ENCODE results near the gene NOTCH3. TPM values are rescaled to one million over a fixed set of nuclear protein-coding genes. Genes with fewer than 3 reads are reported as not detected.

Gene NOTCH3
- total RNA-seq, 4 donors from 2014 or later = 19.9 to 78.7 (median 49.1) TPM

DNA sequence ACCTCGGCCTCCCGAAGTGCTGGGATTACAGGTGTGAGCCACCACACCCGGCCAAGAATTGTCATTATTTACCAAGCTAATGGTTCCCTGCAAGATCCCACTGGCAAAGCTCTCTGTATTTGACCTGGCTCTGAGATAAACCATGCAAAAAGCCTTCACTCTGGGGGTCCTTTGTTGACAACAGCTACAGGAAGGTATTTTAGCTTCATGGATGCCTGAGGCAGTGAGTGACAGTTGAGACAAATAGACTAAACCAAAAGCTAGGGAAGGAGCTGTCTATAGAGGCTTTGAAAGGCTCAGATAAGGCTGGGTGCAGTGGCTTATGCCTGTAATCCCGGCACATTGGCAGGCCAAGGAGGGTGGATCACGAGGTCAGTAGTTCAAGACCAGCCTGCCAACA is 45.5 kb downstream of the NOTCH3 start:
- Histone ChIP-seq H3K4me1 (no peaks in the 10 kb centered on the region), H3K4me3 (no peak overlapping the region), H3K27me3 (peaks cover 0 to 10% (median 0%) of the 10 kb centered on the region in 4 donors), H3K36me3 (no peaks in the 10 kb centered on the region), H3K9me3 (peaks cover 0 to 13% (median 9%) of the 10 kb centered on the region in 4 donors), H3K27ac (replicated peaks in 1 of 4) (no peak overlapping the region)
- WGBS = 94% methylated on average over 5 of the region's 5 CpGs
- no peak for DNase-seq (ENCODE audit: extremely low spot score)
- TF ChIP-seq POLR2AphosphoS5 (IDR thresholded peaks at IDR 0.05) = no peak
- TF ChIP-seq, protein P1, sequence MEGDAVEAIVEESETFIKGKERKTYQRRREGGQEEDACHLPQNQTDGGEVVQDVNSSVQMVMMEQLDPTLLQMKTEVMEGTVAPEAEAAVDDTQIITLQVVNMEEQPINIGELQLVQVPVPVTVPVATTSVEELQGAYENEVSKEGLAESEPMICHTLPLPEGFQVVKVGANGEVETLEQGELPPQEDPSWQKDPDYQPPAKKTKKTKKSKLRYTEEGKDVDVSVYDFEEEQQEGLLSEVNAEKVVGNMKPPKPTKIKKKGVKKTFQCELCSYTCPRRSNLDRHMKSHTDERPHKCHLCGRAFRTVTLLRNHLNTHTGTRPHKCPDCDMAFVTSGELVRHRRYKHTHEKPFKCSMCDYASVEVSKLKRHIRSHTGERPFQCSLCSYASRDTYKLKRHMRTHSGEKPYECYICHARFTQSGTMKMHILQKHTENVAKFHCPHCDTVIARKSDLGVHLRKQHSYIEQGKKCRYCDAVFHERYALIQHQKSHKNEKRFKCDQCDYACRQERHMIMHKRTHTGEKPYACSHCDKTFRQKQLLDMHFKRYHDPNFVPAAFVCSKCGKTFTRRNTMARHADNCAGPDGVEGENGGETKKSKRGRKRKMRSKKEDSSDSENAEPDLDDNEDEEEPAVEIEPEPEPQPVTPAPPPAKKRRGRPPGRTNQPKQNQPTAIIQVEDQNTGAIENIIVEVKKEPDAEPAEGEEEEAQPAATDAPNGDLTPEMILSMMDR (IDR thresholded peaks at IDR 0.05) = no peak
- TF ChIP-seq EP300 (IDR thresholded peaks at IDR 0.05) = no peak
- TF ChIP-seq POLR2A (IDR thresholded peaks at IDR 0.05; ENCODE audit: low read depth) = no peak
- intact Hi-C loops (cut with DNase I) = no loop called here

DNA sequence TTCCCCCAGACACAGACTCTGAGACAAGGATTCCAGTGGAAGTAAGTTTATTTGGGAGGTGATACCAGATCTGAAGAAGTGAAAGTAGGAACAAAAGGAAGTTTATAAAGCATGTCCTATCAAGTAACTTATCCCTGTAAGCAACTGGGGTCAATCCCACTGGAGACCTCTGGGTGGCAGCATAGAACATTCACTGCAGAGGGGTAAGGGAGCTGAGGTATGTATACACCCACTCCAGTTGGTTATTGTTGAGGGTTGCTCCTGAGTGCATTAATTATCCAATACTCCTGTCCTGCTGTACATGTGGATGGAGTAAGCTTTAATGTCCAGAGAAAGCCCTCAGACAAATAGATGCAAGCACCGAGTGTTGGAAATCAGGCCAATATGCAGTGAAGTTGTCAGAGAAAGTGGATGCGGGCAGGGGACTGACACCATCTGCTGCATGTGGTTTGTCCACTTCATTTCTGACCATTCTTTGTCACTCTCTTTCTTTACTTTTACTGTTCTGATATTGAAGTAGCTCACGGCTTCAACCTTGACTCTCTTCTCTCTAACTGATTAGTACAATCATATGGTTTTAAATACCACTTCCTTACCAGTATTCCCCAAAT is 46.7 kb downstream of the NOTCH3 start:
- DNase-seq (ENCODE audit: extremely low spot score) = no peak
- intact Hi-C loops (cut with DNase I) = no loop called here
- 97% methylated on average over 3 of the region's 3 CpGs for WGBS

DNA sequence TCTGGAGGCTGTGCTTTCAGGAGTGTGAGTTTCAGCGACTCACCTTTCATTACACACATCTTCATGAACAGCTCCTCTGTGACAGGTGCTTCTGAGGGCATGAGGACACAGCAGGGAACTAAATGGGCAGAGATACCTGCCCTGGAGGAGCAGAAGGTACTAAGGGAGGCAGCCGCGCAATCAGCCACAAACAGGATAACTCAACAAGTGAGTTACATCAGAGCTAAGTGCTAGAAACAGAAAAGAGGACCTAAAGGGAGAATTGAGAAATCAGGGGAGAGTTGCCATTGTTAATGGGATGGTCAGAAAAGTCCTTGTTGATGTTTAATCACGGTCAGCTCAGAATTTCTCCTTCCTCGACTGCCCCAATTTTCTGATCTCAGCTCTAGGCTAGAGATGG is 51.1 kb downstream of the NOTCH3 start:
- no peak for TF ChIP-seq EP300 (IDR thresholded peaks at IDR 0.05)
- TF ChIP-seq POLR2A (IDR thresholded peaks at IDR 0.05; ENCODE audit: low read depth) = no peak
- TF ChIP-seq, protein P1 (IDR thresholded peaks at IDR 0.05) = no peak
- no peak for TF ChIP-seq POLR2AphosphoS5 (IDR thresholded peaks at IDR 0.05)
- Histone ChIP-seq H3K4me3 (no peak overlapping the region), H3K4me1 (no peaks in the 10 kb centered on the region), H3K27me3 (peaks cover 0 to 9% (median 0%) of the 10 kb centered on the region in 4 donors), H3K36me3 (no peaks in the 10 kb centered on the region), H3K9me3 (peaks cover 0 to 5% (median 0%) of the 10 kb centered on the region in 4 donors), H3K27ac (replicated peaks in 1 of 4) (no peak overlapping the region)
- intact Hi-C loops (cut with DNase I) = loop anchor here (1.0 to 2.0 kb wide), 2 partner anchors 49 to 57 kb away; no protein-coding TSS in a partner anchor
- DNase-seq (ENCODE audit: extremely low spot score) = no peak
- WGBS = 71% methylated on average over 5 of the region's 5 CpGs

More for the DNA sequence above, 46.7 kb downstream of the NOTCH3 start:
- Histone ChIP-seq H3K9me3 (peaks cover 0 to 8% (median 1%) of the 10 kb centered on the region in 4 donors), H3K36me3 (no peaks in the 10 kb centered on the region), H3K4me1 (no peaks in the 10 kb centered on the region), H3K4me3 (no peak overlapping the region), H3K27me3 (peaks cover 0 to 14% (median 0%) of the 10 kb centered on the region in 4 donors), H3K27ac (replicated peaks in 1 of 4) (no peak overlapping the region)
- TF ChIP-seq POLR2A (IDR thresholded peaks at IDR 0.05; ENCODE audit: low read depth) = no peak
- TF ChIP-seq, protein P1 (IDR thresholded peaks at IDR 0.05) = peak; percentile 13 to 40 (median 20)

DNA sequence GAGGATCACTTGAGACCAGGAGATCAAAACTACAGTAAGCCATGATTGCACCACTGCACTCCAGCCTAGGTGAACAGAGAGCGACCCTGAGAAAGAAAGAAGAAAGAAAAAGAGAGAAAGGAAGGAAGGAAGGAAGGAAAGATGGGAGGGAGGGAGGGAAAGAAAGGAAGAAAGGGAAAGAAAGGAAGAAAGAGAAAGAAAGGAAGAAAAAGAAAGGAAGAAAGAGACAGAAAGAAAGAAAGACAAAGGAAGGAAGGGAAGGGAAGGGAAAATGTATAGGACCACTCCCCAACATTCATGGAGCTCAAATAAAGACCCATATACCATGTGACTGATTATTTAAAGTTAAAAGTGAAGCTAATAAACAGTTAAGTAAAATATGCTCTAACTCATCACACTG is 53.7 kb downstream of the NOTCH3 start:
- no peaks in the 10 kb centered on the region for H3K36me3 ChIP-seq
- H3K4me3 ChIP-seq = no peak overlapping the region
- WGBS = 82% methylated on average over 1 of the region's 1 CpG
- H3K4me1 ChIP-seq = no peaks in the 10 kb centered on the region
- no peaks in the 10 kb centered on the region for H3K9me3 ChIP-seq
- DNase-seq (ENCODE audit: extremely low spot score) = no peak
- no peak overlapping the region for H3K27ac ChIP-seq (replicated peaks in 1 of 4)
- H3K27me3 ChIP-seq = peaks cover 0 to 4% (median 0%) of the 10 kb centered on the region in 4 donors
- intact Hi-C loops (cut with DNase I) = no loop called here
- TF ChIP-seq, protein P1 (IDR thresholded peaks at IDR 0.05) = no peak
- TF ChIP-seq POLR2A (IDR thresholded peaks at IDR 0.05; ENCODE audit: low read depth) (no peak), EP300 (IDR thresholded peaks at IDR 0.05) (no peak), POLR2AphosphoS5 (IDR thresholded peaks at IDR 0.05) (no peak)

Measured in esophagus muscularis mucosa (tissue), 4 donors.